ENCODE results near the gene PDE4D. TPM values are rescaled to one million over a fixed set of nuclear protein-coding genes. Genes with fewer than 3 reads are reported as not detected.

The PDE4D gene
- total and polyA plus RNA-seq, 2 of the 4 experiments (the other 2 are of a cell fraction): 1.4 to 7.9 TPM

- no peak overlapping the region for H4K8ac ChIP-seq (ENCODE audit: low read depth in 2 of 2, low read length in 2 of 2)
- no peak overlapping the region for H3K4me3 ChIP-seq (ENCODE audit: insufficient read depth, low read depth, low read length)
- no peak overlapping the region for H2BK15ac ChIP-seq (ENCODE audit: low read depth, low read length)
- H2BK5ac ChIP-seq (ENCODE audit: low read depth, low read length, poor library complexity, severe bottlenecking): no peak overlapping the region
- no peaks in the 10 kb centered on the region for H3K9me1 ChIP-seq (ENCODE audit: insufficient read depth, low read length)
- H3K23ac ChIP-seq (ENCODE audit: low read depth, low read length): no peak overlapping the region
- no peak overlapping the region for H2BK20ac ChIP-seq (ENCODE audit: low read depth, low read length)
- peaks cover 5% of the 10 kb centered on the region; the same call in 1 of the 2 replicates for H3K27me3 ChIP-seq (ENCODE audit: control insufficient read depth, insufficient read depth, low read length)
- H3K9me3 ChIP-seq (ENCODE audit: control insufficient read depth, insufficient read depth, low read length): no peaks in the 10 kb centered on the region
- ATAC-seq (ENCODE audit: low read depth) (no peak), DNase-seq (no peak)
- intact Hi-C loops (cut with micrococcal nuclease) (loop anchor here (5.0 kb wide), 5 partner anchors 149 to 536 kb away; no protein-coding TSS in a partner anchor), dilution Hi-C loops (cut with HindIII; ENCODE audit: low sequenced_read_pairs, unreplicated experiment) (loop anchor here (25.0 kb wide), 1 partner anchor 176 kb away; no protein-coding TSS in a partner anchor), in situ Hi-C loops (cut with MboI; ENCODE audit: low sequenced_read_pairs) (loop anchor here (10.0 kb wide), 1 partner anchor 489 kb away; no protein-coding TSS in a partner anchor)
- H3K4me1 ChIP-seq (ENCODE audit: control insufficient read depth, insufficient read depth, low read length): no peaks in the 10 kb centered on the region
- no peak overlapping the region for H3K27ac ChIP-seq (ENCODE audit: insufficient read depth, low read length)
- H3K18ac ChIP-seq (ENCODE audit: low read depth, low read length): no peak overlapping the region
- H4K5ac ChIP-seq (ENCODE audit: low read depth, low read length): no peak overlapping the region
- ChIA-PET CTCF (interaction anchor here (0.9 kb wide), 1 partner anchor 10 kb away, joined by 3 read pairs; no protein-coding TSS in a partner anchor), POLR2A (ENCODE audit: unreplicated experiment) (no interaction called here)
- H3K4ac ChIP-seq (ENCODE audit: low read depth, low read length): no peak overlapping the region
- no peak overlapping the region for H4K91ac ChIP-seq (ENCODE audit: insufficient read depth, low read depth, low read length)
- no peak overlapping the region for H3K9ac ChIP-seq (ENCODE audit: low read depth, low read length)
- H2AK9ac ChIP-seq (replicated peaks; ENCODE audit: low read depth, low read length, poor library complexity): no peak overlapping the region
- 100% methylated on average over 1 of the region's 5 CpGs; no CpG with 5 or more reads in 1 of the 2 experiments for WGBS, 2 experiments (ENCODE audit: extremely low coverage in 2 of 2, insufficient read length in 1 of 2)
- no peak overlapping the region for H2AFZ ChIP-seq (replicated peaks; ENCODE audit: low read length, poor library complexity)
- H3K79me1 ChIP-seq (ENCODE audit: low read depth in 1 of 2, low read length in 2 of 2): no peaks in the 10 kb centered on the region
- H2AK5ac ChIP-seq (ENCODE audit: low read depth, low read length): no peak overlapping the region
- no peak overlapping the region for H3K4me2 ChIP-seq (ENCODE audit: low read depth, low read length)
- no peaks in the 10 kb centered on the region for H4K20me1 ChIP-seq (ENCODE audit: insufficient read depth, low read length)
- no peak overlapping the region for H2BK120ac ChIP-seq (ENCODE audit: low read depth, low read length)
- TF ChIP-seq ELK1 (IDR thresholded peaks at IDR 0.05; ENCODE audit: borderline replicate concordance, low read depth, low read length): no peak
- no peak for TF ChIP-seq RAD21 (IDR thresholded peaks at IDR 0.05; ENCODE audit: low read length)
- no peak for TF ChIP-seq MXI1 (IDR thresholded peaks at IDR 0.05; ENCODE audit: borderline replicate concordance, low read depth, low read length)
- TF ChIP-seq MAZ (IDR thresholded peaks at IDR 0.05; ENCODE audit: borderline replicate concordance, low read depth, low read length): no peak
- no peak for TF ChIP-seq MAFK (IDR thresholded peaks at IDR 0.05; ENCODE audit: low read depth, low read length)
- no peak for TF ChIP-seq FOS (IDR thresholded peaks at IDR 0.05; ENCODE audit: low read depth, low read length)
- no peak for TF ChIP-seq CTCF (conservative IDR thresholded peaks at IDR 0.05; ENCODE audit: low read depth, low read length)
- TF ChIP-seq CEBPB (IDR thresholded peaks at IDR 0.05; ENCODE audit: low read depth, low read length): no peak
- H3K36me3 ChIP-seq (ENCODE audit: control insufficient read depth, insufficient read depth, low read length): no peaks in the 10 kb centered on the region
- H3K14ac ChIP-seq (replicated peaks; ENCODE audit: low read depth, low read length): no peak overlapping the region
- no peak overlapping the region for H3K56ac ChIP-seq (ENCODE audit: extremely low read depth, insufficient read depth, low read length)
- no TSS peak for BruUV-seq (replicated peaks)
Observed at GRCh38 chr5:59185757-59186385, 707.7 kb downstream of the PDE4D start.

Data from IMR-90 (cell line).